Bone marrow (tissue), 2 donors: ENCODE measurements around the gene ZNRD2.

Experiments used
- DNase-seq, 2 donors: peaks; one replicate each; lab custom pipeline; 2025; lab: John Stamatoyannopoulos, UW

ZNRD2 gene

DNA sequence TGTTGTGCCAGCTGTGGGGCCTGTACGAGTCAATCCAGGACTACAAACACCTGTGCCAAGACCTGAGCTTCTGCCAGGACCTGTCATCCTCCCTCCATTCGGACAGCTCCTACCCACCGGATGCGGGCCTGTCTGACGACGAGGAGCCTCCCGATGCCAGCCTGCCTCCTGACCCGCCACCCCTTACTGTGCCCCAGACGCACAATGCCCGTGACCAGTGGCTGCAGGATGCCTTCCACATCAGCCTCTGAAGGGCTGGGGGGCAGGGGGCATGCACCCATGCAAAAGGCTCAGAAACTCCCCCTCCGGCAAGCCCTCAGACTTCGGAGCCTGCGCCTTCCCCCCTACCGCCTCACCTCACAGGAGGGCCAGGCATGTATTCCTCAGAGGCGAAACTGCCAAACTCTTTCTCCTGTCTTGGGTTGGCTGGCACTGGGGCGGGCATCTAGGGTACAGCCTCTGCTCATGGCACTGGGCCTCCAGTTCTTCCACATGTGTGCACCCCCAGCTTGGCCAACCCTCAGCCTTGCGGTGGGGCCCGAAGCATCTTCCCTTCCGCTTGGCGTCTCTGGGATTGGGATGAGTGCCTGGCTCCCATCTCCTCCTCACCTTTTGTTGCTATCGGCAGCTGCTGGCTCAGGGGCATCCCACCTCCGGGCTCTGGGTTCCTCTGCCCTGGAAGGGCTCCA, 3.3 kb downstream of the ZNRD2 start:
- DNase-seq = no peak

DNA sequence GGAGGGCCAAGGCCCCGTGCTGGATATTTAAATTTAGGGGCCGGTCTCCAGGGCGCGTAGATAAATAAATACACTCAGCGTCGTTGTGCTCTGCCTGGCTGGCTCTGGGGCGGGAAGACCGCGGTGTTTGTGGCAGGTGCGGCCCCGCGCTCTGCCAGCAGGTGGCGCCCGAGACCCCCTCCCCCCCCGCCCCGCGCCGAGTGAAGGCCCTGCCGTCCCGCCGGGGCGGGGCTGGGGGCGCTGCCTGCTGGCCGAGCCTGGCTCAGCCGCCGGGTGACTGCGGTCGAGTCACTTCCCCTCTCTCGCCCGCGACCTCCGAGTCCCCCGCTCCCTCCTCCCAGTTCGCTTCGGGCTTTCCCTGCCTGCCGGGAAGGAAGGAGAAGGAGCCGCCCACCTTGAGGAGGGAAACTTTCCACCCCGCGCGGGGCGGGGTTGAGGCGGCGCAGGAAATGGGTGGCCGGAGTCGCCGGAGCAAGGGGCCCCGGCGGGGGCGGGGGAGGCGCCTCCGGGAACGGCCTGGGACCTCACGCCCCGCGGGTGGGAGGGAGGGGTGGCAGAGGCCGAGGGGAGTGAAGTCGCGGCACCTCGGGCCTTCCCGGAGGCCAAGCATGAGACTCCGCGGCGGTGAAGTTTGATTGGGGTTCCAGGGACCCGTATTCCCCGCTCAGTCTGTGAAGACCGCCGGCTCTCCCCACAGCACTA, 4.0 kb downstream of the ZNRD2 start:
- DNase-seq = peak; percentile 86 to 89

DNA sequence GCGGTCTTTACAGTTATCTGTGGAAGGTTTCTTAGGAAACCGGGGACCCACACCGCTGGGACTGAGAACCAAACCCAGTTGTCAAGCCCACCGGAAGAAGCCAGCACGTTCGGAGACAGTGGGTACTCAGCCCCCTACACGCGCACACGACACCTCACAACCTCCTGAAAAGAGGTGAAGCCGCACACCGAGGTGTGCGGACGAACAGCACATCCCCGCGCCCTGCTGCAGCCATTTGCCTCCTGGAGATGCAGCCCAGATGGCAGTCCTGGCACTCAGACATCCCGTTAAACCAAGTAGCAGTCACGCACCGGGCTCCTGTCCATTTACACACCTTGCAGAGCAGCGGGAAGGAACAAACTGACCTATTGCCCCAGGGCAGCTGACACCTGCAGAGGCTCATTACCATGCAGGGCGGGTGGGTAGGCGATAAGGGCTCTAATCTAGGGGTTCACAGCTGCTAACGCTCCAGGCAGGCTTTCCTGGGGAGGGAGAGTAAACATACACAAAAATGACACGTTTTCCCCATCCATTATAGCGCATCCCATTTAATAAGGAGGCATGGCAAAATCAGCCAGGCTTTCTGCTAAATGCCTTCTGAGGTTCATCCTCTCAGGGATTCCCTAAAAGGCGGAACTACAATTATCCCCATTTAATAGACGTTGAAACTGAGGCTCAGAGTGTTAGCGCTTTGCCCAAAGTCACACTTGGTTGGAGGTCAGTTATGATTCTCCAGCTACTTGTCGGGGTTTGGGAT, 4.7 kb downstream of the ZNRD2 start:
- DNase-seq = no peak

DNA sequence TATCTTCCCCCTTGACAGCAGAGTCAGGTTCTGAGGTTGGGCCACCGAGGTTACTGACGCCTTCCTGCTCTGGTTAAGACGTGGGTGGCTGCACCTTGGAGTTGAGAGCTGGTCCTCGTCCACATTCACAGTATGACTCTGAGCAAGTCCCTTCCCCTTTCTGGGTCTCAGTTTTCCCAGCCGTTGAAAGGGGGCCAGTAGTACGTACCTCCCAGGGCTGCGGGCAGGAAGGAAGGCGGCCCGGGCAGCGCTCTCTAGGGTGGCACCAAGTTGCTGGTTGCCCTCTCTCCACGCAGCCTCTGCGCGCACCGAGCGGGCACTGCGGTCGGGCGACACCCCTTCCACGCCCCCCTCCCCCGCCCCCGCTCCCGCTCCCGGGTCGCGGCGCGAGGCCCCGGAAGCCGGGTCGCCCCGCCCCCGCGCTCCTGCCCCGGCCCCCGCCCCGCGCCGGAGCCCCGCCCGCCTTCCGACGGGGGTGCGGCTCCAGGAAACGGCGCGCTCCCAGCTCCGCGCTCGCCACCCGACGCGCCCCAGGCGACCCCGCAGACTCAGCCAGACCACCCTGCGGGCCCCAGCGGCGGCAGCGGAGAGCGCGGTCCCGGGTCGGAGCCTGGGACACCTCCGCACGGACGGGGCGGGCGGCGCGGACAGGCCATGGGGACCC, 5.4 kb downstream of the ZNRD2 start, which contains the start of gene EHBP1L1:
Gene EHBP1L1, plus strand, starts transcription at position 486 of the 664 bp plus-strand sequence. CDS start 250 bp downstream, outside the sequence.
- DNase-seq = peak in 1 of 2 donors; percentile 61

DNA sequence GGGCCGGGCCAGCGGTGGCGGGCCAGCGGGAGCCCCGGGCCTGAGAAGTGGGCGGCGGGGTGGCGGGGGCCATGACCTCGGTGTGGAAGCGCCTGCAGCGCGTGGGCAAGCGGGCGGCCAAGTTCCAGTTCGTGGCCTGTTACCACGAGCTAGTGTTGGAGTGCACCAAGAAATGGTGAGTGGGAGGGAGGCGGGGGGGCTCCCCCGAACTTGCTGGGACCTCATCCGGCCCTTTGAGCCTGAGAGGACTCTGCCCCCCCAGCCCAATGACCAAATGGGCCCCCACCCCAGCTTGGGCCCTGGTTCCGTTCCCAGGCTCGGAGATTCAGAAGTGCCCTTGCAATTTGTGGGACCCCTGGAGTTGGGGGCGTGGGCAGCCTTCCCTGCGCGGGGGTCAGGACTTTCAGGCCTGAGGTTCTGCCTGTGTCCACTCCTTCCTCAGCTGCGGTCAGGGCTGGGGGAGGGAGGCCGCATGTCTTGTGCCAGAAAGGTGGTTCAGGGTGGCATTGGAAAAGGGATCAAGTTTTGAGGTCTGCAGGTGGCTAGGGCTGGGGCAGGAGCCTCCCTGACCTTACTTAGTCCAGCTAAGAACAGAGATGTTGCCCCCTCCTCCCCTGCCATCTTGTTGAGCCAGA, 6.1 kb downstream of the ZNRD2 start:
- no peak for DNase-seq

DNA sequence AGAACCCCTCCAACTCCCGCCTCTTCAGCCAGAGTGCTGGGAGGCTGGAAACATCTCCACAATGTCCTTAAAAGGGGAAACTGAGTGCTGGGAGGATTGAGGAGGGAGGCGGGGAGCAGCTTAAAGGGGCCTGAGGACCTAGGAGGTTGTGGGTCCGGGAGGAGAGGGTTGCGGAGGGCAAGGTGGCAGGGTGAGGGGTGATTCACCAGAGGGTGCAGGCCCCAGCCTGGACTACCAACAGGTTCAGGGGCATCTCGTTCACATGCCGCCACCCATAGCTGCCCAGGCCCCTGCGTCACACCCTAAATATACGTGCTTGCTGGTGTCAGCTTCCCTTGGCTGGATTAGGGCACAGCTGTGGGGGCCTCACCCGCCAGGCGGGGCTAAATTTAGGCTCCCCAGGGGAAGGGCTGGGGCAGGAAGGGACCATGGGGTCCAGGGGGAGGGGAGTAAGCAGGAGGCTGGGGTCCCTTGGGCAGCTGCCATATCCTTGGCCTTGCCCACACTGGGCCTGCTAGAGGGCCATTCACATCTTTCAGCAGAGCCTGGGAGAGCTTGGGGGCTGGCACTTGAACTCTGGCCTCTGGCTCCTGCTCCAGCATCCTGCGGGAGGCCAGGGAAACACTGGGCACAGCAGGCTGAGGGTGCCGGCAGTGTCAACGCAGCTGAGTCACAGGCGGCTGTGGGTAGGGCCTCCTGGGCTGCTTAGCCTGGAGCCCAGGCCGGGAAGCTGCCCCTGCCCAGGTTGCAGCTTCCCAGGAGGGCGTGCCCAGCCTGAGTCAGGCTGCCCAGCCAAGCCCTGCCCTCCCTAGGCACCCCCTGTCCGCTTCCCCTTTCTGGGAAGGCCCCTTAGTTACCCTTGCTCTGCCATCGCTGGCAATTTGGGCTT, 6.8 kb downstream of the ZNRD2 start:
- DNase-seq = peak; percentile 59 to 63

DNA sequence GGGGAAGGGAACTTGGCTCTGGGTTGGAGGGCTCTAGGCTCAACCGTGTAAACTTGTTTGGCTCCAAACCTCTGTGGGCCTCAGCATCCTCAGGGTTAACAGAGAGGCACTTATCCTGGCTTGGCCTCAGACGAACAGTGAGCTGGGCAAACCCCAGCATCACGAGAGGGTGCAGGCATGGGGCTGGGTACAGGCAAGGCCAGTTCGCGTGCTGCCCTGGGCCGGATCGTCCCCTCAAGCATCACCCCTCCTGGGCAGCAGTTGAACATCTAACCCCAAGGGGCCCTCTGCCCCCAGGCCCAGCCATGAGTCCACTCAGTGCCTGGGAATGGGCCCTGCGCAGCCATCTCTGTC, 7.5 kb downstream of the ZNRD2 start:
- DNase-seq = no peak

DNA sequence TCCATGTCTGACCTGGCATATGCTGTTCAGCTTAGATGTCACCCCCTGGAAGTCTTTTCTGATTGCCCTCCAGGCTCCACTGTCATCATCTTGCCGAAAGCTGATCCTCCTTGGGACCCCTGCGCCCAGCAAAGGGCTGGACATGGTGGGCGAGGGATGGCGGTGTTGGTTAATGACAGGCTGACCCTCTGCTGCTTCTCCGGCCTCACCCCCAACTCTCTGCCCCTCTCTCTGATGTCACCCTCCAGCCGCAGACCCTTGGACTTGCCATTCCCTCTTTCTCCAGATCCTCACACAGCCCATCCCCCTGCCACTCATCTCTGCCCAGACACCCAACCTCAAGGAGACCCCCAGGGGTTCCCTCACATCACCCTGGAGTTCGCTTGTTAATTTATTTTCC, 7.9 kb downstream of the ZNRD2 start:
- DNase-seq = no peak

DNA sequence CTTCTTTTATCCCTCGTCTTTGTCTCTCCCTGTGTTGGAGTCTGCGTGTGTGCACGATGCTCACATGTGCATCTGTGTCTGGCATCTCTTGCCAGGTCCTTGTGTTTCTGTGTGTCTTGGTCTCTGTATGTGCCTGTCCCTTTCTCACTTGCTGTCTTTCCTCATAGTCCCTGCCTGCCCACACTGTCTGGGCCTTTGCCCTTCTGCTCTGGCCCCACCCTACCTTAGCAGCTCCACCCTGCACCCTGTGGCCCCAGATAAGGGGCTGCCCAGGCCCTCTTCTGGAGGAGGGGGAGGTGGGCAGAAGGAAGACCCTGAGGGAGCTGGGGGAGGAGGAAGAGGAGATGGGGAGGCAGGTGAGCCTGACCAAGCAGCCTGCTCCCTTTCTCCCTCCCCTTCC, 8.4 kb downstream of the ZNRD2 start:
- DNase-seq = no peak

DNA sequence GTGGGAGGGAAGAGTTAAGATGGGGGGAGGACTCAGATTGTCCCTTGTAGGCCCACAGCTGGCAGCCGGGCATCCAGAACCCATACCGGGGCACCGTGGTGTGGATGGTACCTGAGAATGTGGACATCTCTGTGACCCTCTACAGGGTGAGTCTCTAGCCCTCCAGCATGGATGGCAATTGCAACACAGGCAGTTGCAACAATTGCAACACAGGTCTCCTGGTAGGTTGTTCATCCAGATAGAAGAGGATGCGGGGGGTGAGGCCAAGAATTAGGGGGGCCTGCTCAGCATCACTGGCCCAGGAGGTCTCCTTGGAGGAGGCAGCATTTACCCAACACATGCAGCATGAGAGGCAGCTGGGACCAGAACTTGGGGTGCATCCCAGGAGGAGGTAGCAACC, 9.0 kb downstream of the ZNRD2 start:
- DNase-seq = no peak

DNA sequence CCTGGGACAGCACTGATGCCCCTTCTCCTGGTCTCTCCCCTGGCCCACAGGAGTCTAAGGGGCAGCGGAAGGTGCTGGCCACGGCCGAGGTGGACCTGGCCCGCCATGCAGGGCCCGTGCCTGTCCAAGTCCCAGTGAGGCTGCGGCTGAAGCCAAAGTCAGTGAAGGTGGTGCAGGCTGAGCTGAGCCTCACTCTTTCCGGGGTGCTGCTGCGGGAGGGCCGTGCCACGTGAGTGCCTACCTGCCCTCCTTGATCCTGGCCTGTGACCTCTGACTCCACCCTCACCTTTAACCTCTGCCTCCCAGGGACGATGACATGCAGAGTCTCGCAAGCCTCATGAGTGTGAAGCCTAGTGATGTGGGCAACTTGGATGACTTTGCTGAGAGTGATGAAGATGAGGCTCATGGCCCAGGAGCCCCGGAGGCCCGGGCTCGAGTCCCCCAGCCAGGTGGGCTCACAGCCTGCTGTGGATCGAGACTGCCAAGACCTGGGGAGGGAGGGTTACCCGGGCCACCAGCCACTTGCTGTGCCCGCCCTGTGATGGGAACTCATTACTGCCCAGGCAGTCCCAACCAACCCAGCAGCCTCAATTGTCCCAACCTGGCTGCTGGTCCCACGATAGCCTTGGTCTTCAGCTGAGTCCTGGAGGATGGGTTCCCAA, 9.9 kb downstream of the ZNRD2 start:
- no peak for DNase-seq

DNA sequence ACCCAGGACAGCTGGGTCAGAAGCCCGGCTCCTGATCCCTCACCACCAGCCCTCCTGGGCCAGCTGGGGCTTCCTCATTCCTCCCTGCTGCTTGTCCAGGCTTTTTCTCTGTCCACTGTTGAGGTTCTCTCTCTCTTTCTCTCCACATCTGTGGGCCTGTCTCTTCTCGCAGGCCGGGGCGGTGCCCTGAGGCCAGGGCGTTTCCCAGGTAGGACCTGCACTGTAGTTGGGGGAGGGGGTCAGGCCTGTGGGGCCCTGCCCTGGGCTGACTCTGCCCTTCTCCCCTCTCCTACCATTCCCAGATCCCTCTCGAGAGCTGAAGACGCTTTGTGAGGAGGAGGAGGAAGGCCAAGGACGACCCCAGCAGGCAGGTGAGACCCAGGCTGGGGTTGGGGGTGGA, 10.5 kb downstream of the ZNRD2 start:
- no peak for DNase-seq

DNA sequence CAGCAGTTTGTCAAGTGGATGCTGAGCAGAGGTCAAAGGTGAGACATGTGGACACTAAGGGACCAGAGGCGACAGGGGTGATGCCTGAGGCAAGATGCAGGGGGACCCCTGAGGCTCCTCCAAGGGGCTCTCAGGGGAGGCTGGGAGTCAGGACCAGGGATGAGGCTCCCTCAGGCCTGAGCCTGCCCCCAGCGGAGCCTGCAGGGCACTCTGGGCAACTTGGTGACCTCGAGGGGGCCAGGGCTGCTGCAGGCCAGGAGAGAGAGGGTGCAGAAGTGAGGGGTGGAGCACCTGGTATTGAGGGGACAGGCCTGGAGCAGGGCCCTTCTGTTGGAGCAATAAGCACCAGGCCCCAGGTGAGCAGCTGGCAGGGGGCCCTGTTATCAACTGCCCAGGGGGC, 11.7 kb downstream of the ZNRD2 start:
- DNase-seq = no peak

DNA sequence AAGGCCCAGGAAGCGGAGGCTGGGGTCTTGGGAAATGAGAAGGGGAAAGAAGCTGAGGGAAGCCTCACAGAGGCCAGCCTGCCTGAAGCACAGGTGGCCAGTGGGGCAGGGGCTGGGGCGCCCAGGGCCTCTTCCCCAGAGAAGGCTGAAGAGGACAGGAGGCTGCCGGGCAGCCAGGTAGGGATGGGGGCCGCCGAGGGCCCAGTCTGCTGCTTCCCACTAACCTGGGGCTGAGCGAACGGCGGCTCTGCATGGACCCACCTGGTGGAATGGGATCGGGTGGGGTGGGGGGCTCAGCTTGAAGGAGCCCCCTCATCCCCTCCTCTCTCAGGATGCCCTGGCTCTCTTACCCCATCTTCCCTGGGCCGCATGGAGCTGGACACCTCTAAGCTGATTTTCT, 13.3 kb downstream of the ZNRD2 start:
- DNase-seq = no peak

DNA sequence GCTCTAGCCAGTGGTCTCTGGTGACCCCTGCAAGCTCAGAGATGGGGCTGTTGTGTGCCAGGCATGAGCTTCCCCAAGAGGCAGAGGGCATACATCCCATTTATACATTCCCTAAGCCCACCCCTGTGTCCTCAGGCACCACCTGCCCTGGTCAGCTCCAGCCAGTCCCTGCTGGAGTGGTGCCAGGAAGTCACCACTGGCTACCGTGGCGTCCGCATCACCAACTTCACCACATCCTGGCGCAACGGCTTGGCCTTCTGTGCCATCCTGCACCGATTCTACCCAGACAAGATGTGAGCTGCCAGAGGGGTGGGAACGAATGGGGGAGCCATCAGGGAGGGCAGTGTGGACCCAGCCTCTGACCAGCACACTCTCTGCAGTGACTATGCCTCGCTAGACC, 13.8 kb downstream of the ZNRD2 start:
- no peak for DNase-seq

DNA sequence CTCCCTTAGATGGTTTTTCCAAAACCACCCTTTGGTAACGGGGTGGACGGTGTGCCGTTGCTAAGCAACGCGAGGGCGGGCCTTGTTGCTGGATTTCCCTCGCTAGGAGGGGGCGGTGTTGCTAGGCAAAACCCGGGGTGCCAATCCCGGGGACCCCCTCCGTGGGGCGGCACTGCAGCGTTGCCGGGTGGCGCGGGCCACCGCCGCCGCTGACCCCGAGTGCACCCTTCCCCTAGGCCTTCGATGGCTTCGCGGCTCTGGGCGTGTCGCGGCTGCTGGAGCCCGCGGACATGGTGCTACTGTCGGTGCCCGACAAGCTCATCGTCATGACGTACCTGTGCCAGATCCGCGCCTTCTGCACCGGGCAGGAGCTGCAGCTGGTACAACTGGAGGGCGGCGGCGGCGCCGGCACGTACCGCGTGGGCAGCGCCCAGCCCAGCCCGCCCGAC, 14.5 kb downstream of the ZNRD2 start:
- DNase-seq = no peak

DNA sequence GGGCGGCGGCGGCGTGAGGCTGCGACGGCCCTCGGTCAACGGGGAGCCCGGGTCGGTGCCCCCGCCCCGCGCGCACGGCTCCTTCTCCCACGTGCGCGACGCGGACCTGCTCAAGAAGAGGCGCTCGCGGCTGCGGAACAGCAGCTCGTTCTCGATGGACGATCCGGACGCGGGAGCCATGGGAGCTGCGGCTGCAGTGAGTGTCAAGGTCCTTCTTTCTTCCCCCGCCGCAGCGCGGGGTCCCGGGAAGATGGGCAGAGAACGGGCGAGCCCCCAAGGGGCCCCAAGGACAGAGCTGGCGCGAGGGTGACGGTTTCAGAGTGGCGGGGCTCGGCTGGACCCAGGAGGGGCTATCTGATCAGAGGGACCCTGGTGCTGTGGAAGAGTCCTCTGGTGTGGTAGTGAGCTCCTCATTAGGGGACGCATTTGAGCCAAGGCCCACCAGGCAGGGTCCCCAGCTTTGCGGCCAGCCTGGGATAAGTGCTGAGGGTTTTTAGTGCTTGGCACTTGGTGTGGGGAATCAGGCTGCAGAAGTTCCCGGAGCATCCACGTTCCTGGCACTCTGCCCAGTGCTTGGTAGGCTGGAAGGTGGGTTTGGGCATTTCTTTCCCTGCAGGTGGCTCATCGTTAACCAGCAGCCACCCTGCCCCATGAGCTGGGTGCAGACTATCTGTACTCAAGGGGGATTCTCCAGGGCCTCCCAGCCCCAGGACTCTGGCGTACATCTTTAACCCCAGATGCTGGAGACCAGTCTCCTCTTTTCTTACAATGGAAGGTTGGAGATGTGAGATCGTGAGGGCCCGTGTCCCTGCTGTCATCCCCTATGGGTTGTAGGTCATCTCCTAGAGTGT, 15.3 kb downstream of the ZNRD2 start:
- no peak for DNase-seq

DNA sequence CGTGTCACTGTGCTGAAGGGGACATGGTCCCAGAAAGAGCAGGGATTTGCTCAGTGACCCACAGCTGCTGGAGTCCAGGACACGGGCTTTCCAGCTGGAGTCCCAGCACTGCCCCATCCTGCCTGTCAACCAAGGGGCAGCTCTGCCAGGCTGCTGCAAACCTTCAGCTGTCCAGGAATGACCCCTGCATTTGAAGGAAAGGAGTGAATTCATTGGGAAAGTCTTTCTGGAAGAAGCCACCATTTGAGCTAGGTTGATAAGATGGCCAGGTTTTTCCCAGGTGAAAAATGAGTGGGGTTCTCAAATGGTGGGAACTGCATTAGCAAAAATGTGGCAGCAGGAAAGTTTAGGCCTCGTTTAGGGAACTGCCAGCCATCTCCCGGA, 16.0 kb downstream of the ZNRD2 start:
- no peak for DNase-seq

DNA sequence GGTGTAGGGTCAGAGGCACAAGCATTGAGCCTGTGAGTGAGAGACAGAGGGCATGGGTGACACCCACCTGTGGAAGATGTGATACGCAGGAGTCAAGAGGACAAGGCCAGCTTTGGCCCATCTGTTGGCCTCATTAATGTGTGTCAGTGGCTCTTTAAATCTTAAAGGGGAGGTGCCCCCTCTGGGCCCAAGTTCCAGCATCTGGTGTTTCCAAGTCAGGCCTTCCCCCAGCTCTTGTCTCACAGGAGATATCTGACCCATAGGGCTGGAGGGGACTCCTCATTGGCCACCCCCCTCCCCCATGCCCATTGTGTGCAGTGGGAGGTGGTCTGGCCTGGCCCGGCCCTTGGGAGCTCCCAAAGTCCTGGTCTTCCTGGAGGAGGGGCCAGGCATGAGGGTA, 16.4 kb downstream of the ZNRD2 start:
- DNase-seq = no peak
